Suppressor macrophage treated with lipopolysaccharide for 4 hours (primary cell): ENCODE data around the gene PTAR1.
"Not testable (repeated sequence)": the region's sequence is repeated elsewhere in the genome, so short reads cannot be mapped to it uniquely, and the experiment has no call there.

ENCODE experiments used
- DNase-seq: peaks from one replicate; pipeline ENCODE4 v3.0.0-alpha.2; 2020

The PTAR1 gene, protein sequence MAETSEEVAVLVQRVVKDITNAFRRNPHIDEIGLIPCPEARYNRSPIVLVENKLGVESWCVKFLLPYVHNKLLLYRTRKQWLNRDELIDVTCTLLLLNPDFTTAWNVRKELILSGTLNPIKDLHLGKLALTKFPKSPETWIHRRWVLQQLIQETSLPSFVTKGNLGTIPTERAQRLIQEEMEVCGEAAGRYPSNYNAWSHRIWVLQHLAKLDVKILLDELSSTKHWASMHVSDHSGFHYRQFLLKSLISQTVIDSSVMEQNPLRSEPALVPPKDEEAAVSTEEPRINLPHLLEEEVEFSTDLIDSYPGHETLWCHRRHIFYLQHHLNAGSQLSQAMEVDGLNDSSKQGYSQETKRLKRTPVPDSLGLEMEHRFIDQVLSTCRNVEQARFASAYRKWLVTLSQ

DNA sequence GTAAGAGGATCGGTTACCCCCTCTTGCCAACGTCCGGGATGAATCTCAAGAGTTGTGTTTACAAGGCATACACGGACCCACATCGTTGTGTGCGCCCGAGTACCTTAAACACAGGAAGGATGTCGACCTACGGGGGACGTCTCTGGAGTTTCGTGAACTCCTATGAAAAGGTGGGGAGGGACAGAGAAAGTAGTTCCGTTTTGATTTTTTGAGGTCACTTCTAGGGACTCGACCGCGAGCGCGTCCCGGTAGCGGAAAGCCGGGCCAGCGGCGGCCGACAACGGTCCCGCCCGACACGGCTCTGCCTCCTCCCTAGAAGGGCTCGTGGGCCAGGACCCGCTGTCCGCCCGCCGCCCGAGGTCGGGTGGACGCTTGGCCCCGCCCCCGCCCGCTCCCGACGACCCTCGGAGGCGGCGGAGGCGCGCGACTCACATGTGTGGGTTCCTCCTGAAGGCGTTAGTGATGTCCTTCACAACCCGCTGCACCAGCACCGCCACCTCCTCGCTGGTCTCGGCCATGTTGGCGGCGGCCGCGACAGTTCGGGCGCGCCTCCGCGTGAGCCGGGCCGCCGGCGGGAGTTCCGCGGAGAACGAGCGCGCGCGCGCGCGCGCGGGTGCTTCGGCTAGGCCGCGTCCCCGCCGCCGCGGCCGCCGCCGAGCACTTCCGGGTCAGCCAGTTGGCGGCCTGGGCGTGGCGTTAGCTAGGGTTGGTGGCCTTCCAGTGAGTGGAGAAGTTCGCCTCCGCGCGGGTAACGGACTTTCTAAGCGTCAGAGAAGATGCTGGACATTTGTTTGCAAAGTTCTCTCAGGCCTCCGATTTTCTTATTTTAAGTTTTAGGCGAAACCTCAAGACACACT lies at the start of gene PTAR1:
Gene PTAR1 (minus strand): TSS at position 591 of the 857 bp plus-strand sequence. CDS start 73 bp downstream, at position 518.
- peak; percentile 97 for DNase-seq

DNA sequence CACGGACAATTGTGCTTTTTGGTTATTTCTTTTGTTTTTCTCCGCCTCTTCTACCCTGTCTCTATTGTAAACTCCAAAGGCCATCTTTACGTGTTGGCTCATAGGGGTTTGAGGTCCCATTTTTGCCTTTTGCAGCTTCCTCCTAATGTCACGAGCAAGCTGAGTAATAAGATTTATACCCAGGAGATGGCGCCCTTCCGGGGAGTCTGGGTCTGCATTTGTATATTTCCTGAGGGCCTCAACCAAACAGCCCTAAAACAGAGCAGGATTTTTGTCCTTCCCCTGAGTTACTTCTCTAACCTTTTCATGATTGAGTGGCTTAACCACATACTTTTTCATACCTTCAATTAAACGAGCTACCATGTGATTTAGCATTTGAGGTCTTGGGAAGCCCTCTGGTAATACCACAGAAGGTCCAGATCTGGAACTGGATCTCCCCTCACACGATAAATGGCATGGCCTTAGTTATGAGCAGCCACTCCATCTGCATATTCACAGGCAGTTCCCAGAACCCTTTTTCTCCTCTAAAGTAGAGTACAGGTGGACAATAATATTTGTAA lies 49.6 kb upstream of the PTAR1 start:
- DNase-seq = peak; percentile 16

DNA sequence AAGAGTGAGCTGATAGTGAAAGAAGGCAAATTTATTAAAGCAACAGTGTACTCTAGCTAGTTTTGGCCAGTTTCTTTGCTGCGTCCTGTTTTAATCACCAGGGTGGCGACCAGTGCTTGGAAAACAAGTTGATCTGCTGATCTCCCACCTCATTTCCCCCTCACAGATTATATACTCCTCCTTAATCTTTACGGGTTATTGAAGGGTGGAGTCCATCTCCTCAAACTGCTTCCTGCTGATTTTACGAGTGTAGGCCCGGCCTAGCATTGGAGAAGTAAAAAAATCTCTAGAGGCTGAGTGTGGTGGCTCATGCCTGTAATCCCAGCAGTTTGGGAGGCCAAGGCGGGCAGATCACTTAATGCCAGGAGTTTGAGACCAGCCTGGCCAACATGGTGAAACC lies 46.8 kb upstream of the PTAR1 start:
- no peak for DNase-seq

DNA sequence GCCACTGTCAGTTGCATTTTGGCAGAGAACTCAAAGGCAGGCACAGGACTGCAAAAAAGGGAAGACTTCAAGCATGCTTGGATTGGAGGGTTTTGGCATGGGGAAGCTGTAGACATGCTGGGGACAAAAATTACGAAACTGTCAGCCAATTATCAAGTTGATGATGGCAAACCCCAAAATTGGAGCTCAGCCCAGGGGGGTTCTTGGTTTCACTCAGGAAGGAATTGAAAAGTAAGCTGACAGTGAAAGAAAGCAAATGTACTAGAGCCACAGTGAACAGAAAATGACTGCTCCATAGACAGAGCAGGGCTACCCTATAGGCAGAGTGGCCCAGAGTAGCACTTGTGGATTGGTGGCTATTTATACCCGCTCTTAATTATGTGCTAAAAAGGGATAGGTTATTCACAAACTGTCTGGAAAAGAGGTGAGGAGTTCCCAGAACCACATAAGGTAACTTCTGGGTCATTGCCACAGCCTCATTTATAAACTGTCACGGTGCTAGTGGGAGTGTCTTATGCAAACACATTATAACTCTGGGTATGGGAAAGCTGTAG lies 46.2 kb upstream of the PTAR1 start:
- peak; percentile 35 for DNase-seq

DNA sequence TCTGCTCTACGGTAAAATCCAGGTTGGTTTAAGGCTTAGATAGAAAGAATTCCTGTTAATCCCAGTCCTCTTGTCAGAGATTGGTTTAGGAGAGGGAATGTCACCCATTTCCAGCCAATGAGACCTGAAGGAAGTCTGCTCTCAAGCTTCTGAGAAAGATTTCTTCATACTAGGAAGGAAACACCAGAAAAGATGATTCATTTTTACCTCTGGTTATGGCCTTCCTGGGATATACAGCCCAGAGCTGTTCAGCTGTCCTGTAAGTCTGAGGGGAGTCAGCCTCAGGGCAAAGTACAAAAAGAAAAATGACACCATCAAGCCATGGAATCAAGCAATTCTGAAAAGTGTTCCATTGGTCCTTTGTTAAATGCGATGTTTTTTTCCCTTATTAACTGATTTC lies 42.2 kb upstream of the PTAR1 start:
- DNase-seq = no peak

DNA sequence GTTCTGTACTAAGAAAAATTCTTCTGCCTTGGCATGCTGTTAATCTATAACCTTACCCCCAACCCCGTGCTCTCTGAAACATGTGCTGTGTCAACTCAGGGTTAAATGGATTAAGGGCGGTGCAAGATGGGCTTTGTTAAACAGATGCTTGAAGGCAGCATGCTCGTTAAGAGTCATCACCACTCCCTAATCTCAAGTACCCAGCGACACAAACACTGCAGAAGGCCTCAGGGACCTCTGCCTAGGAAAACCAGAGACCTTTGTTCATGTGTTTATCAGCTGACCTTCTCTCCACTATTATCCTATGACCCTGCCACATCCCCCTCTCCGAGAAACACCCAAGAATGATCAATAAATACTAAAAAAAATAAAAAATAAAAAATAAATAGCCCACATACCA lies 40.2 kb upstream of the PTAR1 start:
- DNase-seq = not testable (repeated sequence)

DNA sequence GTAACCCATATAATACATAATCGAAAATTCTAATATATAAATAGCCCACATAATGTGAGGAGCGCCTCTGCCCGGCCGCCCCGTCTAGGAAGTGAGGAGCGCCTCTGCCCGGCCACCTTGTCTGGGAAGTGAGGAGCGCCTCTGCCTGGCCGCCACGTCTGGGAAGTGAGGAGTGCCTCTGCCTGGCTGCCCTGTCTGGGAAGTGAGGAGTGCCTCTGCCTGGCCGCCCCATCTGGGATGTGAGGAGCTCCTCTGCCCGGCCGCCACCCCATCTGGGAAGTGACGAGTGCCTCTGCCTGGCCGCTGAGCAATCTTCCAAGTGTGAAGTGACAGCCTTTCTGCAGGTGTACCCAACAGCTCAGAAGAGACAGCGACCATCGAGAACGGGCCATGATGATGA lies 39.7 kb upstream of the PTAR1 start:
- DNase-seq = not testable (repeated sequence)

DNA sequence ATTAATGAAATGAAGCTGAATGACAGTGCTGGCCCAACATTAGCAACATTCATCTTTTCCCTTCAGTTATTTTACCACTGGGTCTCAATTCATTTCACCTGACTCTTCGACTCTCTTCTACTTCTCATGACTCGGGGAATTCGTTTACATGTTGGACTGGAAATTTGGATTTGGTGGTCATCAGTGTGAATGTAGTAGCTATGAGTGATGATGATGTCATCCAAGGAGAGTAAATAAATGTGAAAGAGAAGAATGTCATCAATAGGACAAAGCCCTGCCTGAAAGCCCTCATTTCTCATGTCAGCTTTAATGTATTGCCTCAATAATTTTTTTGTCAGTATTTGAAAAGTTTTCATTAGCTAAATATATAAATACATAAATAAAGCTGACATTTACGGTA lies 38.9 kb upstream of the PTAR1 start:
- no peak for DNase-seq

DNA sequence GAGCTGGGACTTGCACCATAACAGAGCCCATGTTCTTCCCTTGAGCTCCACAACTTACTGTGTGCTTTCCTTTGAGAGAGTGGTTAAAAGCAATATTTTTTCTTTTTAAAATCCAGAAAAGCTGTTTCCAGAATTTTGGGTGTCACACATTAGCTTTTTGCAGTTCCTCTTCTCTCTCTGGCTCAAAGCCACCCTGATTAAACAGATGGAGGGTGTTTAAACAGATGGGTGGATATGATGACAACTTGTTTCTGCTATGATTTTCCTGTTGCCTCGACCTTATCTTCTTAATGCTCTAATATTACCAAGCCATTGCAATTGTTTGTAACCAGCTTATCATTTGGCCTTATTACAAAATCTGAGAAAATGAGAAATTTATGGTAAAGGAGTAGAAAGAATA lies 37.9 kb upstream of the PTAR1 start:
- no peak for DNase-seq

DNA sequence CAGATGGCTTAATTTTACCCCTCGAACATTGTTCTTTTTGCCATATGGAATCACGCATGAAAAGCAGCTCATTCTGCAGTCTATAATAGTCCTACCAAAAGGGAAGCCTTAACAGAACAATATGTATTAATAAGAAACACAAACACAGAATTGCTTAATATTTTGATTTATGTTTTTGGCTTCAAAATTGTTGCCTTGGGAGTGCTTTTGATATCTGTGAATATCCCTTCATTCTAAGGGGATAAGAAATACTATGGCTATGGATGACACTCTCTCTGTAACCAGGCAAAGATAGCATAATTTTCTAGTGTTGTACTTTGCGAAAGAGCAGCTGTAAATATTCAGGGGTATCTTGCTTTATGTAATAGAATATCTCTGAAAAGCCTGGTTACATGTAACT lies 34.5 kb upstream of the PTAR1 start:
- no peak for DNase-seq

DNA sequence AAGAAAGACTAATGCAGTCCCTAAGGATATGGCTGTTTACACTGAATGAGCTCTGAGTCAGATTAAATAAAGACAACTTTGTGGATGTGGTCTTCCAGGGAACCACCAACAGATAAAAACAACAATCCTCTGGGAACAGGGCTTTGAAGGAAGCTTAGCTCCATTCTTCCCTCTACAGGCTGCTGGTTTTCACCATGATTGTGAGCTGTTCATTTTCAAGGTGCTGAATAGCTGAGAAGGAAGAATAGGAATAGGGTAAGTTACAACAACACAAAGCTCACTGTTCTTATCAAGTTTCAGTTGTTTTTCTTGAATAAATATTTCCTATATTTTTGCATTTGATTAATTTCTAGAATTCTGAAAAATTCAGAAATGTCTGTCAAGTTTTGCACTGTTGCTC lies 25.9 kb upstream of the PTAR1 start:
- no peak for DNase-seq

DNA sequence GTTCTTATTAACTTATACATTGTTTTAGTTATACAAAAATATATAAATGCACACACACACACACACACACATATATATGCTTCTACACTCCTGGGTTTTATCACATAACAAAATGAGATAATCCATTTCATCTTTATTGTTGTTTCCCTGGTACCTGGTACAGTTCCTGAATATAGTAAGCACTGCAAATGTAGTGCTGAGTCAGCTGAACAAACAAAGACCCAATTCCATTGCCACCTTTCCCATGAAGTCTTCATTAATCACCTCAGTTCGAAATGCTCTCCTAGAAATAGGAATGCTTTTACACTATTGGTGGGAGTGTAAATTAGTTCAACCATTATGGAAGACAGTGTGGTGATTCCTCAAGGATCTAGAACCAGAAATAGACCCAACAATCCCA lies 13.4 kb upstream of the PTAR1 start:
- no peak for DNase-seq

DNA sequence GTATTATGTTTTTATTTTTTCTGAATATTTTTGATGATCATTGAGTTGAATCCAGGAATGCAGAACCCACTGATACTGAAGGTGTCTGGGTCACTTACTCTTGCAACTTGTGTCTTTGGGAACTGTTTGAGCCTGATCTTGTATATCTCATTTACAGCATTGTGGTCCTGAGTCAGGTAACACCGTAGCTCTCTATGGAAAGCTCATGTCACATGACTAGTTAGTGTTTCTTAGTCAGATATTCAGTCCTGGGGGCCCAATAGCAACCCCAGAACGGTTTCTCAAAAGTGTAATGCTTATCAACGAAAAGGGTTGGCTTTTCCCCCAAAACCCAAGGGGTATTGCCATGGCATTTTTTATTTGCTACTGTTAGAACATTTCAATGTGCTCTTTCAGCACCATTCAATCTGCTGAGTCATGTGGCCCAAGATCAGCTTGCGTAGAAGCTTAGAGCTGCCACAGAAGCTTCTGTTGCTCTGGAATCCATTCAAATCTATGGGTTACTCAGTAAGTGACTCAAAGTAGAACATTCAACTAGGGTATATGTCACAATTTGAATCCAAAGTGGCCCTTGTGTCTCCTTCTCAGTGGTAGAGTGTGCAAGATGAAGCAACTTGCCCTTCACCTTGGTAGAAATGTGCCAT lies 12.1 kb upstream of the PTAR1 start:
- no peak for DNase-seq

DNA sequence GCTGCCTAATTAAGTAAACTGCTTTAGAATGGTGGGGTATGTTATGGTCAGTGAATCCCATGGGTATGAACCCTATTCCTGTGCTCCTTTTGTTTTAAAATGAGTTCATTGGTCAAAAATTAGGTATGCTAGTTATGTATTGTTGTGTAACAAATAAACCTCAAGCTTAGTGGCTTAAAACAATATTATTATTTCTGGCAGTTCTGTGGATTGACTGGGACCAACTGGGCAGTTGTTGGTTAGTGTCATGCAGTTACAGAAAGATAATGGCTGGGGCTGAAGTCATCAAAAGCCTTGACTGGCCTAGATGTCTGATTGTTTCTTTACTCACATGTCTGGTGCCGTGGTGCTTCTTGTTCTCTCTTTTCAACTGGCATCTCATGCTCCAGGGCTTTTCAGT lies 8.9 kb upstream of the PTAR1 start:
- no peak for DNase-seq

DNA sequence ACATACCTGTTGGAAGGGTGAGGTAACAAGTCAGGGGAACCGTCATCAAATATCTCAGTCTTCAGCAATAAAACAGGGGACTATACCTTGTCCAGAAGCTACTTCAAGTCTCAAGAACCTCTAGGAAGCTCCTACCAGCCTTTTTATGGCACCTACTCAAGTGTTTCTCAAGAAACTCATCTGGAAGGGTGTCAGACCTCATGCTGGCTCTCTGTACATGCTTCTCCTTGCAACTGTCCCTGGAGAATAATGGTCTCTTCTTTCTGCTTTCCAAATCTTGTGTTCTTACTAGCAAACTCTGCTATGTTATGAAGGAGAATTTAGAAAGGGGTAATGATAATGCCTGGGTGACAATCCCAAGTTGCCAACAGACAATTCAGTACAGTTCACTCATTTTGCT lies 8.3 kb upstream of the PTAR1 start:
- no peak for DNase-seq

DNA sequence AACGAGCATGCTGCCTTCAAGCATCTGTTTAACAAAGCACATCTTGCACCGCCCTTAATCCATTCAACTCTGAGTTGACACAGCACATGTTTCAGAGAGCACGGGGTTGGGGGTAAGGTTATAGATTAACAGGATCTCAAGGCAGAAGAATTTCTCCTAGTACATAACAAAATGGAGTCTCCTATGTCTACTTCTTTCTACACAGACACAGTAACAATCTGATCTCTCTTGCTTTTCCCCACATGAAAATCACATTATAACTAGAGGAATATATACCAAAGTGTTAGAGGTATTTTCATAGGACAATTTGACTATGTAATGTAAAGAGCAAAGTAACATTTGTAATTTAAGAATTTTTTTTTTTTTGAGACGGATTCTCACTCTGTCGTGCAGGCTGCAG lies 4.1 kb upstream of the PTAR1 start:
- DNase-seq = not testable (repeated sequence)

DNA sequence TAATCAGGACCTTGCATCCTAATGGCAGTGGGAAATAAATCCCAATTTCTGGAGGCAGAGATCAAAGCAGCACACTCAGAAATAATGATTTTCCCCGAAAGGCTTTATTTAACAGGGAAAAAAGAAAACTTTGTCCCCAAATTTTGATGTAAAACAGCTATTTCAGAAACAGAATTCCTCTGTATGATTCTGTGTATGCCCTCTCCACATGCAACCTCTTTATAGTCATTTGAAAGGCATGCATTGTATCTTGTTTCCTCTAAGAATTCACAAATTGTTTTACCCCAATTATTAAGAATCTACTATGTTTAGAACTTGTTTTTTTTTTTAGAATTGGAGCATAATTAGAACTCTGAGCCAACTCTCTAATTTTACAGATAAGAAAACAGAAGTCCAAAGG lies 2.7 kb upstream of the PTAR1 start:
- no peak for DNase-seq

DNA sequence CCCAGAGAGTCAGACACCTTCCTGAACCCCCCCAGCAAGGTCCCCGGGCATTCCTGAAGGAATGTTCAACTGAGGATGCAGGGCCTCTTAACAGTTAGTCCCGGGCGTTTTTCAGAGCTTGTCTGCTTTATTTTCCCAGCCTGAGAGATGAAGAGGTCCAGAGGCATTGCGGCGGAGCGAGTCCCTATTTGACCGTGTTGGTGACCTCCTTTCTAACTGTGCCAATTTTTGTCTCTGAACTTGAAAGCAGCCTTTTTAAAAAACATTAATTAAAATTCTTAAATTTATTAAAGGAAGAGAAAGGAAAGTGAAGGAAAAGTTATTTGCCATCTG lies 433 bp upstream of the PTAR1 start:
- DNase-seq = no peak

DNA sequence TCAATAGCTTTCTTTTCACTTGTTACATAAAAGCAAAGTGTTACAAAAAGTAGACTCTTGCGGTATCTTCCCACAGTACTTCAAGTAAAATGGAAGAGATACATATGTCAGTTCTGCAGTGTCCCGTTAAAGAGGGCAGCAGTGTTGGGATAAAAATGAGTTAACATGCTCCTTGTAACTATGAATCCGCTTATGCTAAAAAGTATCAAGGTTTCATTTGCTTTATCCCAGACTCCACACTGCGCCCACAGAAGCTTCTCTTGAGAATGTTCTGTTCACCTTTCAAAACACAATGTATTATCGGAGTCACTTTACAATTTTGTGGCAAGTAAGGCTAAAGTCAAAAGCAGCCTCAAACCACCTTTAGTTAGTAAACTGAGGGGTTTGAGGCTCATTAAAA lies 790 bp downstream of the PTAR1 start:
- DNase-seq = no peak

DNA sequence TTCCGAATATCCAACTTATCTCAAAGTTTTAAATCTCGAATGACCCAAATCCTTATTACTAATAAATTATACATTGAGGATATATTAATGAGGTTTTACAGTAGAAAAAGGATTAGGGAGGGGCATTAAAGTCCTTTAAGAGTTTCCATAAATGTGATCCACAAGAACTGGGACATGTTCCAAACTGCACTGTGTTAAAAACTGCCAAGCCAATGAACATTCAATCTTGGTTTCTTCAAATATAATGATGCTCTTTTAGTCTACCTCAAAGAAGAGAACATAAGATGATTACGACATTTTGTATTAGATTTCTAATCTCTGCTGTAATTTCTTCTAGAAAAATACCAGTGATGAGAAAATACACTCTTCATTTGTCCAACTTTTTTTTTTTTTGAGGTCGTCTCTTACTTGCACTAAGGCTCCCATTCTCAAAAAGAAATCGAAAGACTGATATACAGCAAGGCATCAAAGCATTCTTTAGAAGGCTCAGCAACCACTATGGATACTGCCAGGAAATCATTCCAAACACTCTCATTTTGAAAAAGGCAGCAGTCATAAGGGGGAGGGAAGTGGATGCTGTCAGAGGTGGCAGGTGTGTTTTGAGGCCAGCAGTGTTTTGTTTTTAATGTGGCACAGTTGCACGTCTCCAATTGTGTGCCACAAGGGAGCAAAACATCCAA lies 1.7 kb downstream of the PTAR1 start:
- DNase-seq = no peak

DNA sequence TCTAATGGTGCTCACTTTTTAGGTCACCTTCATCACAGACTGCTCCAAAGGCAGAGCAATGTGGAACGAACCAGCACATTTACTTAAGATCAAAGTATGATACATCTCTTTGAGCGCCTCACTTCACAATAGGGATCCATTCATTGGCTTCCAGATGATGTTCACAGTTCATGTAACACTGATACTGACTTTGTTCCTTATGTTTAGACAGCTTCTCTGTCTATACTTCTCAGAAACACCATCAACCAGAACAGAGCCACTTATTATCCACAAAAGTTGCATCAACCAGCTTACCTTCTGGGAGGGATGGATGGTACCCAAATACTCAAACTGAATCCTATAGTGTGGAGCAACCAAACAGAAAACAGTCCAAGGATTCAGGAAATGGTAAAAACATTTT lies 4.6 kb downstream of the PTAR1 start:
- DNase-seq = no peak

DNA sequence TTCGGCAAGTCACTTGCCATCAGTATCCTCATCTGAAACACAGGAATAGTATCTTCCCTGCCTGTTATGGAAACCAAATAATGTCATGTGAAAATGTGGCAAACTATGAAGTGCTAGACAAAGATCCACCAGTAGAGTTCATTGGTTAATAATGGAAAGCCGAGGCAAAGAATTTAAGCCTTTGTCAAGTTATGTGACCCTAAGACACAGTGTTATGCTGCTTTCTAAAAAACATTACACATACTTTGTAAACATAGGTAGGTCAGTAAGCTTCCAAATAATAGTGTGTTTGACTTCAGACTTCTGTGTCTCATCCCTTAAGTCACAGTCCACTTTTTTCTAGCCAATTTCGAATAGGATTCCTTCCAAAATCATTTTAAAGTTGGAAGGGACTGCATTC lies 6.0 kb downstream of the PTAR1 start:
- DNase-seq = no peak

DNA sequence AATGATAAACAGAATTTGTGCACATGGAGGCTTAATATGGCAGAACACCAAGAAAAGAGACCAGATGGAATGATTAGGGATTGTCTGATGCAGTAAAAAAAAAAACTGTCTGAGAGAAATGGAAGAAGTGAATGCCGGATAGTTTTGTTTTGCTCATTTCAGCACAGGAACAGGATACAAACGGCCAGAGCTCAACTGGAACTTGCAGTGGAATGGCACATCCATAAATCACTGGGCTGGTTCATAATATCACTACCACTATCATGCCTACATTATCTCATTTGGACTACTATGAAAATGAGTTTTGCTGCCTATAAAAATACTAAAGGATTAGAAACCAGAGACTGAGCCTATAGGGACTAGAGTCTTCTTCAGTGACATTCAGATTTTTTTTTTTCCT lies 9.7 kb downstream of the PTAR1 start:
- DNase-seq = no peak
